Measurements from ENCODE around the gene PIK3R2. TPM values are rescaled to one million over a fixed set of nuclear protein-coding genes. Genes with fewer than 3 reads are reported as not detected.

Gene PIK3R2
- total RNA-seq, 1 donor from 2014 or later: 11.5 TPM

Small RNA genes lying within 50 kb of the gene (small RNA-seq; reads per million reads assigned to genes)
- not detected for gene IFI30

Other genes with a start within 250 kb of the PIK3R2 start
- gene CCDC124, start 220.1 kb upstream of the PIK3R2 start, total RNA-seq: 15.7 TPM
- gene KCNN1, start 186.1 kb upstream of the PIK3R2 start, total RNA-seq: 0.52 TPM
- 5.7 TPM for gene ARRDC2, start 145.0 kb upstream of the PIK3R2 start, total RNA-seq
- gene IL12RB1, start 66.2 kb upstream of the PIK3R2 start, total RNA-seq: 0.52 TPM
- 3.7 TPM for gene MAST3, start 55.4 kb upstream of the PIK3R2 start, total RNA-seq
- gene IFI30, start 20.6 kb downstream of the PIK3R2 start, total RNA-seq: 3.7 TPM
- 4.2 TPM for gene MPV17L2, start 40.1 kb downstream of the PIK3R2 start, total RNA-seq
- gene RAB3A, start 50.9 kb downstream of the PIK3R2 start, total RNA-seq: 0.52 TPM
- 2.1 TPM for gene PDE4C, start 73.3 kb downstream of the PIK3R2 start, total RNA-seq
- gene IQCN, start 121.3 kb downstream of the PIK3R2 start, total RNA-seq: 0.52 TPM
- gene JUND, start 128.5 kb downstream of the PIK3R2 start, total RNA-seq: 111 TPM
- gene LSM4, start 169.9 kb downstream of the PIK3R2 start, total RNA-seq: 119 TPM
- gene PGPEP1, start 187.4 kb downstream of the PIK3R2 start, total RNA-seq: 10.4 TPM
- gene GDF15, start 233.0 kb downstream of the PIK3R2 start, total RNA-seq: 1.0 TPM
- gene LRRC25, start 244.5 kb downstream of the PIK3R2 start, total RNA-seq: 2.1 TPM